Neural cell (in vitro differentiated cells): Measurements from ENCODE around the gene METRN.

ENCODE experiments used
- CTCF ChIP-seq: fragments of 450-650 bp; IDR thresholded peaks from 2 replicates; pipeline ENCODE4 v1.5.1; 2014; ENCODE audit warnings: antibody characterized with exemption, mild to moderate bottlenecking, moderate library complexity; ENCODE audit not compliant: poor library complexity, severe bottlenecking
- TAF1 ChIP-seq: IDR thresholded peaks from 2 replicates; pipeline ENCODE4 v1.6.1; 2012; ENCODE audit warnings: low read depth

- TF ChIP-seq TAF1 = no peak
- no peak for TF ChIP-seq CTCF
These were observed 45.1 kb downstream of the METRN start for GRCh38 chr16:760065-760464.
